Mucosa of descending colon (tissue), 3 donors: ENCODE data around the gene MSMB. TPM values are rescaled to one million over a fixed set of nuclear protein-coding genes. Genes with fewer than 3 reads are reported as not detected.

Source experiments
- ATAC-seq: fragments of 200-7000 bp; cut with Tn5 transposase; one replicate; pipeline ENCODE4 v1.9.1; 2020; ENCODE audit warnings: mild to moderate bottlenecking, moderate library complexity
- DNase-seq, 3 donors: peaks; one replicate each; pipeline ENCODE4 v3.0.0-alpha.2; 2020
- H3K36me3 ChIP-seq: fragments of 200-600 bp; one replicate; pipeline ENCODE4 v1.8.0; 2021; ENCODE audit warnings: low read depth, mild to moderate bottlenecking
- H3K4me1 ChIP-seq: fragments of 200-600 bp; one replicate; pipeline ENCODE4 v1.8.0; 2021; ENCODE audit warnings: low read depth, mild to moderate bottlenecking
- H3K4me3 ChIP-seq: fragments of 200-600 bp; one replicate; pipeline ENCODE4 v1.8.0; 2021; ENCODE audit warnings: mild to moderate bottlenecking
- H3K9me3 ChIP-seq: fragments of 200-600 bp; one replicate; pipeline ENCODE4 v1.8.0; 2021; ENCODE audit warnings: mild to moderate bottlenecking
- intact Hi-C, 2 donors: fragments of 100-400 bp; cut with DNase I in 1 of 2; cut with micrococcal nuclease in 1 of 2; formaldehyde crosslinking; loops; one replicate each; pipeline versions ENCODE4 v1.11.0 to v1.11.1; 2022; cut with DNase I, micrococcal nuclease
- total RNA-seq, 3 donors: library from RNA; stranded (reverse); fragmentation: NEBNext Ultra II Directional in 2 of 3; extraction: Animal tissue kit (Norgen Biotek cat#: 25700) in 2 of 3; gene quantifications; one replicate each; pipeline versions ENCODE4 v1.2.1 to v1.2.4, GENCODE V29; 2021 to 2023
- TF ChIP-seq, protein P1 (sequence below): fragments of 200-600 bp; IDR thresholded peaks from one replicate; pipeline ENCODE4 v1.8.0; 2022; ENCODE audit warnings: antibody characterized with exemption, mild to moderate bottlenecking
- donor health status: DM: no; HTN: no; CAD: no; lungs with moderate emphysema.
- donor health status: DM: no; HTN: no; CAD: no.
- donor health status: DM: no; HTN: yes; CAD: no.

The MSMB gene
- total RNA-seq, 3 donors from 2014 or later, result not detected

DNA sequence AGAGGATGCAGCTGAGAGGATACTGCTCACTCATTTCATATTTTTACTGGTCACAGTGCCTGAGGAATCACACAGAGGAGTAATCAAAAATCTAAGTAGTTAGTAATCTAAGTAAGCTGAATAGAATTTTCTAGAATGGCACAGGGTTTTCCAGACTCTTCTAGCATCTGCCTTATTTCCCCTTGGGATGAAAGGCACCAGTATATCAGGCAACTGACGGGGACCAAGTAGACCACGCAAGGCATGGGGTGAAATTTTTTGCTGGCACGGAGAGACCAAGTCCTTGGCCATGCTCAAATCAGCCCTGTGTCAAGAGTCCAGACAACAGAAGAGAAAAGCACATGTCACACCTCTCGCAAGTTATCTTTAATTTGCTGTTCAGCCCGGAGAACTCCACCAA is 29.9 kb downstream of the MSMB start:
- peaks cover 10% of the 10 kb centered on the region for H3K36me3 ChIP-seq
- intact Hi-C loops, result no loop called here
- ATAC-seq, result no peak

DNA sequence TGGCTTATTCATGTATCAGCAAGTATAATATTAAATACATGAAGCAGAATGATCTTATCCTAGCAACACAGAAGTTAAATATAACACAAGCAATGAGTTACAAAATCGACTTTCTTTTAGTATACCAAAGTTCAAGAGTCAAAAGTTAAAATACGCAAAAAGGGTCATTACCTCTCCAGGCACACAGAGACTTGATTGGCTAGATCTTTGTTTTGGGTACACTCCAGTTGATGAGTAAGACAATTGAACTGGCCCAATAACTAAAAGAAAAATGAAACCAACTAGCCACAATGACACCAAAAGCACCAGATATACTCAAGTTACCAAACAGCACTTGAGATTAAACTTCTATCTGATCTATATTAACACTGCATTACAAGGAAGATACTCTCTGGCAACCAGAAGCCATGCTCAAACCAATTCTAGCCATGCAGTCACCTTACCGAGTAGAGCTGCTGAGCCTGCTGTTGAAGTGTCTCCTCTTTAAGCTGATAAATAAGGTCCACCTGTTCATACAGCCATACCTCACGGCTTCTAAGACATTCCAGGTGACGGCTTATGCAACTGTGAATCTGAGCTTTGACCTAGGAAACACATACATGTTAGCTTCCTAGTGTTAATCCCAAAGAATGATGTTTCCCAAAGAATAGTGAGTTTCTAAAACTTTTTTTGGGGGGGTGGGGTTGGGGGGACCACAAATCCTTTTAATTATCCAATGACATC is 31.2 kb downstream of the MSMB start:
- TF ChIP-seq, protein P1, sequence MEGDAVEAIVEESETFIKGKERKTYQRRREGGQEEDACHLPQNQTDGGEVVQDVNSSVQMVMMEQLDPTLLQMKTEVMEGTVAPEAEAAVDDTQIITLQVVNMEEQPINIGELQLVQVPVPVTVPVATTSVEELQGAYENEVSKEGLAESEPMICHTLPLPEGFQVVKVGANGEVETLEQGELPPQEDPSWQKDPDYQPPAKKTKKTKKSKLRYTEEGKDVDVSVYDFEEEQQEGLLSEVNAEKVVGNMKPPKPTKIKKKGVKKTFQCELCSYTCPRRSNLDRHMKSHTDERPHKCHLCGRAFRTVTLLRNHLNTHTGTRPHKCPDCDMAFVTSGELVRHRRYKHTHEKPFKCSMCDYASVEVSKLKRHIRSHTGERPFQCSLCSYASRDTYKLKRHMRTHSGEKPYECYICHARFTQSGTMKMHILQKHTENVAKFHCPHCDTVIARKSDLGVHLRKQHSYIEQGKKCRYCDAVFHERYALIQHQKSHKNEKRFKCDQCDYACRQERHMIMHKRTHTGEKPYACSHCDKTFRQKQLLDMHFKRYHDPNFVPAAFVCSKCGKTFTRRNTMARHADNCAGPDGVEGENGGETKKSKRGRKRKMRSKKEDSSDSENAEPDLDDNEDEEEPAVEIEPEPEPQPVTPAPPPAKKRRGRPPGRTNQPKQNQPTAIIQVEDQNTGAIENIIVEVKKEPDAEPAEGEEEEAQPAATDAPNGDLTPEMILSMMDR, result no peak
- intact Hi-C loops, result no loop called here
- Histone ChIP-seq H3K36me3 (peaks cover 19% of the 10 kb centered on the region), H3K4me1 (peaks cover 6% of the 10 kb centered on the region), H3K4me3 (no peak overlapping the region), H3K9me3 (no peaks in the 10 kb centered on the region)
- DNase-seq, result no peak
- no peak for ATAC-seq

More for the DNA sequence above, 29.9 kb downstream of the MSMB start:
- no peak overlapping the region for H3K4me3 ChIP-seq
- H3K4me1 ChIP-seq, result peaks cover 14% of the 10 kb centered on the region
- DNase-seq, result no peak
- H3K9me3 ChIP-seq, result no peaks in the 10 kb centered on the region
- TF ChIP-seq, protein P1, result no peak

DNA sequence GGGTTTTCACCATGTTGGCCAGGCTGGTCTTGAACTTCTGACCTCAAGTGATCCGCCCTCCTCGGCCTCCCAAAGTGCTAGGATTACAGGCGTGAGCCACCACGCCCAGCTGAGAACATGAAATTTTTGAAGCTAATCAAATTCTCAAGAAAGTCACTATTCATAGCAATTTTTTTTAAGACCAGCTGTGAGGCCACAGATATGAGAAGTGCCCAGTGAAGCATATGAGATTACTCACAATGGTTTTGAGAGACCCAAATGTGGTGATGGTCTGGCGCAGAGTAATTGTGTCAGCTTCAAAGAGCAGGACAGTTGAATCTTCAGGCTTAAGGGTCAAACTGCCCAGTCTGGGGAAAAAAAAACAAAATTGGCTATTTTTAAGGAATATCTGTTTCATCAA is 31.9 kb downstream of the MSMB start:
- H3K9me3 ChIP-seq, result no peaks in the 10 kb centered on the region
- H3K36me3 ChIP-seq, result peaks cover 19% of the 10 kb centered on the region
- peaks cover under 1% of the 10 kb centered on the region for H3K4me1 ChIP-seq
- intact Hi-C loops, result no loop called here
- no peak for DNase-seq
- TF ChIP-seq, protein P1, result no peak
- H3K4me3 ChIP-seq, result no peak overlapping the region
- ATAC-seq, result no peak

DNA sequence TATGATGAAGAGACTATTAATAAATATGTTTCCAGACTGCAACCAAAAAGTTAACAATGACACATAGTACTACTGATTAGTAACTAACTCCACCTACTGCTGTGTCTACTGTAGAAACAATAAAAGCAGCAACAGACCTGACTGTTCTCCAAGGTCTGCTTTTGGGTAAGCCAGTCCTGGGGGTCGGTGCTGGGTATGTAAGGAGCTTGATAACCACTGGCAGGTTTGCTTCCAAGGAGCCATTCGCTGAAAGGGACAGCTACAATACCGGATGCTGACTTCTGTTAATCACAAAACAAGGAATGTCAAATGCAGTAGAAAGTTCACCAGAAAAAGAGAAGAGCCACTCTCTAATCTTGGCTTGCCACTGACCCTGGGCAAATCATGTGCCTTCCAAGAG is 33.3 kb downstream of the MSMB start:
- TF ChIP-seq, protein P1, result no peak
- no peak overlapping the region for H3K4me3 ChIP-seq
- no peaks in the 10 kb centered on the region for H3K9me3 ChIP-seq
- no peaks in the 10 kb centered on the region for H3K4me1 ChIP-seq
- intact Hi-C loops, result no loop called here
- ATAC-seq (no peak), DNase-seq (no peak)
- H3K36me3 ChIP-seq, result peaks cover 19% of the 10 kb centered on the region

DNA sequence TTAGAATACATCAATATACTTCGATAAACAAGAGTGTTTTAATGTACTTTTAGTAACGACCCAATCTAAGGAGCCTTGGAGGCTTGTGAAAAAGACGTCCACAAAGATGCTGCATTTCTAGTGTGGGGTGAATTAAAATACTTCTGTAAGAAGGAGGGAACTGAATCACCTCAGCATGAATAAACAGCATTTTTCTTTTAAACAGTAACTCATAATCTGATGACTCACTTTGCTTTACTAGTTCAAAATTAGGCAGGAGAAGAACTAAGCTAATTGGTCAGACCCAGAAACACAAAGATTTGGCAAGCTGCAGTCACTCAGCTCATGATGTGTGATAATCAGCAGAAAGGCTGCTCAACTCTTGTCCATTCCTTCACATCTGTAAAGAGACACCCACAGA is 39.9 kb downstream of the MSMB start:
- peaks cover 9% of the 10 kb centered on the region for H3K36me3 ChIP-seq
- H3K9me3 ChIP-seq, result no peaks in the 10 kb centered on the region
- H3K4me3 ChIP-seq, result no peak overlapping the region
- no peak for ATAC-seq
- DNase-seq, result no peak
- TF ChIP-seq, protein P1, result no peak
- intact Hi-C loops, result no loop called here
- no peaks in the 10 kb centered on the region for H3K4me1 ChIP-seq
